ENCODE data around the gene DLGAP1. TPM values are rescaled to one million over a fixed set of nuclear protein-coding genes. Genes with fewer than 3 reads are reported as not detected.

Gene DLGAP1
- total and polyA plus RNA-seq, 2 of the 13 experiments (the other 11 are each of a cell fraction or from before 2014, with no cell fraction given), result 0.01 TPM; not detected in 1

DNA sequence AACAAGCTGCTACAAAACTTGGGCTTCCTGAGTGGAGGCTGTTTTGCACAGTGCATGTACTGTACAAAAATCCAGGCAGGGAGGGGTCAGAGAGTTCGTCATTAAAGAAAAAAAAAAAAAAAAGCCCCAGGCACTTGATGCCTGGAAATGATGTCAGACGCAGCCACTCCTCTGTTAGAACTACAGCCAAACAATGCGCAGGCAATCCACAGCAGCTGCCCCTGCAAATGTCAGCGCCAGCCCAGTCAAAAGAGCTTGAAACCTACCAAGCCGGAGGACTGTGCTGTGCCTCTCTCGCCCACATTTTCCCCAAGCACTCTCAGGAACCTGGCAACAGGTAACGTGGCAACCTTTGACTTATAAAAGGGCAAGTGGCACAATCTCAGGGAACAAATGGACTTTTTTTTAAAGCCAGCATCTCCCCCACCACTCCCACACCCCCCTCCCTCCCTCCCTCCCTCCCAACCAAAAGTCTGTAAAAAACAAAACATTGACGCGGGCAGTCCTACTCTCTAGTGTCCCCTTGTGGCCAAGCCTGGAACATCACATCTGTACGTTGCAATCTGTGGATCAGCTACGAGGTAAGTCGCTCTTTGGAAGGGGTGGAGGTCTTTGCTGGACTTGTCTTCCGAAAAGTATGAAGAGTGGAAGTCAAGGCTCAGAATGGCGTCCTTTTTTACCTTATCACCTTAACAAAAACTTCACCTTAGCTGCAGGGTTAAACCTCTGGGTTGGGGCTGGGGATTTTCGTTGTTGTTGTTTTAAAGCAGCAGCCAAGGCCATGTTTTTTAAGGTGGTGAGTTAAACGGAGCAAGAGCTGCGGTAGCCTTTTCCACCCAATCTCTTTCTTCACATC, 861.0 kb downstream of the DLGAP1 start (continued):
- TF ChIP-seq TSC22D2 (CRISPR knock-in tag; IDR thresholded peaks at IDR 0.05; ENCODE audit: borderline replicate concordance) (no peak), ARHGAP35 (CRISPR knock-in tag; IDR thresholded peaks at IDR 0.05; ENCODE audit: borderline replicate concordance) (no peak), KDM5A (IDR thresholded peaks at IDR 0.05; ENCODE audit: borderline replicate concordance, low read length) (0 out of 2 replicates have a peak, but pooled peaks have one; percentile 49), CCDC6 (CRISPR knock-in tag; IDR thresholded peaks at IDR 0.05) (peak; percentile 7; the same call in 1 of the 2 replicates), PLRG1 (conservative IDR thresholded peaks at IDR 0.05) (no peak), SOX5 (CRISPR knock-in tag; IDR thresholded peaks at IDR 0.05; ENCODE audit: borderline replicate concordance) (peak; percentile 50; the same call in 1 of the 2 replicates), GABPB1 (CRISPR knock-in tag; IDR thresholded peaks at IDR 0.05) (peak; percentile 45; the same call in 1 of the 2 replicates), ZSCAN9 (CRISPR knock-in tag; IDR thresholded peaks at IDR 0.05; ENCODE audit: borderline replicate concordance) (no peak), PAX8 (CRISPR knock-in tag; IDR thresholded peaks at IDR 0.05; ENCODE audit: borderline replicate concordance) (no peak), KLF13 (CRISPR knock-in tag; IDR thresholded peaks at IDR 0.05) (no peak), YEATS2 (CRISPR knock-in tag; IDR thresholded peaks at IDR 0.05; ENCODE audit: borderline replicate concordance) (0 out of 2 replicates have a peak, but pooled peaks have one; percentile 12), SNRNP70 (IDR thresholded peaks at IDR 0.05; ENCODE audit: low read depth, low read length) (no peak), ZNF33B (CRISPR knock-in tag; IDR thresholded peaks at IDR 0.05) (no peak), ZBTB7A (CRISPR knock-in tag; IDR thresholded peaks at IDR 0.05) (no peak), CHD4 (IDR thresholded peaks at IDR 0.05; ENCODE audit: borderline replicate concordance, low read length) (no peak), ZNF33A (CRISPR knock-in tag; IDR thresholded peaks at IDR 0.05; ENCODE audit: borderline replicate concordance) (no peak)
- TF ChIP-seq, protein P1, sequence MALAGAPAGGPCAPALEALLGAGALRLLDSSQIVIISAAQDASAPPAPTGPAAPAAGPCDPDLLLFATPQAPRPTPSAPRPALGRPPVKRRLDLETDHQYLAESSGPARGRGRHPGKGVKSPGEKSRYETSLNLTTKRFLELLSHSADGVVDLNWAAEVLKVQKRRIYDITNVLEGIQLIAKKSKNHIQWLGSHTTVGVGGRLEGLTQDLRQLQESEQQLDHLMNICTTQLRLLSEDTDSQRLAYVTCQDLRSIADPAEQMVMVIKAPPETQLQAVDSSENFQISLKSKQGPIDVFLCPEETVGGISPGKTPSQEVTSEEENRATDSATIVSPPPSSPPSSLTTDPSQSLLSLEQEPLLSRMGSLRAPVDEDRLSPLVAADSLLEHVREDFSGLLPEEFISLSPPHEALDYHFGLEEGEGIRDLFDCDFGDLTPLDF (CRISPR knock-in tag; IDR thresholded peaks at IDR 0.05), result no peak
- TF ChIP-seq, protein P2, sequence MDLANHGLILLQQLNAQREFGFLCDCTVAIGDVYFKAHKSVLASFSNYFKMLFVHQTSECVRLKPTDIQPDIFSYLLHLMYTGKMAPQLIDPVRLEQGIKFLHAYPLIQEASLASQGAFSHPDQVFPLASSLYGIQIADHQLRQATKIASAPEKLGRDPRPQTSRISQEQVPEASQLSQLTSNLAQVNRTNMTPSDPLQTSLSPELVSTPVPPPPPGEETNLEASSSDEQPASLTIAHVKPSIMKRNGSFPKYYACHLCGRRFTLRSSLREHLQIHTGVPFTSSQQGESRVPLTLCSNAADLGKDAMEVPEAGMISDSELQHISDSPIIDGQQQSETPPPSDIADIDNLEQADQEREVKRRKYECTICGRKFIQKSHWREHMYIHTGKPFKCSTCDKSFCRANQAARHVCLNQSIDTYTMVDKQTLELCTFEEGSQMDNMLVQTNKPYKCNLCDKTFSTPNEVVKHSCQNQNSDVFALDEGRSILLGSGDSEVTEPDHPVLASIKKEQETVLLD (CRISPR knock-in tag; IDR thresholded peaks at IDR 0.05; ENCODE audit: low read depth), result no peak
- TF ChIP-seq, protein P3, sequence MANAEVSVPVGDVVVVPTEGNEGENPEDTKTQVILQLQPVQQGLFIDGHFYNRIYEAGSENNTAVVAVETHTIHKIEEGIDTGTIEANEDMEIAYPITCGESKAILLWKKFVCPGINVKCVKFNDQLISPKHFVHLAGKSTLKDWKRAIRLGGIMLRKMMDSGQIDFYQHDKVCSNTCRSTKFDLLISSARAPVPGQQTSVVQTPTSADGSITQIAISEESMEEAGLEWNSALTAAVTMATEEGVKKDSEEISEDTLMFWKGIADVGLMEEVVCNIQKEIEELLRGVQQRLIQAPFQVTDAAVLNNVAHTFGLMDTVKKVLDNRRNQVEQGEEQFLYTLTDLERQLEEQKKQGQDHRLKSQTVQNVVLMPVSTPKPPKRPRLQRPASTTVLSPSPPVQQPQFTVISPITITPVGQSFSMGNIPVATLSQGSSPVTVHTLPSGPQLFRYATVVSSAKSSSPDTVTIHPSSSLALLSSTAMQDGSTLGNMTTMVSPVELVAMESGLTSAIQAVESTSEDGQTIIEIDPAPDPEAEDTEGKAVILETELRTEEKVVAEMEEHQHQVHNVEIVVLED (CRISPR knock-in tag; IDR thresholded peaks at IDR 0.05; ENCODE audit: borderline replicate concordance), result no peak; the same call in 1 of the 2 replicates
- TF ChIP-seq, protein P4, sequence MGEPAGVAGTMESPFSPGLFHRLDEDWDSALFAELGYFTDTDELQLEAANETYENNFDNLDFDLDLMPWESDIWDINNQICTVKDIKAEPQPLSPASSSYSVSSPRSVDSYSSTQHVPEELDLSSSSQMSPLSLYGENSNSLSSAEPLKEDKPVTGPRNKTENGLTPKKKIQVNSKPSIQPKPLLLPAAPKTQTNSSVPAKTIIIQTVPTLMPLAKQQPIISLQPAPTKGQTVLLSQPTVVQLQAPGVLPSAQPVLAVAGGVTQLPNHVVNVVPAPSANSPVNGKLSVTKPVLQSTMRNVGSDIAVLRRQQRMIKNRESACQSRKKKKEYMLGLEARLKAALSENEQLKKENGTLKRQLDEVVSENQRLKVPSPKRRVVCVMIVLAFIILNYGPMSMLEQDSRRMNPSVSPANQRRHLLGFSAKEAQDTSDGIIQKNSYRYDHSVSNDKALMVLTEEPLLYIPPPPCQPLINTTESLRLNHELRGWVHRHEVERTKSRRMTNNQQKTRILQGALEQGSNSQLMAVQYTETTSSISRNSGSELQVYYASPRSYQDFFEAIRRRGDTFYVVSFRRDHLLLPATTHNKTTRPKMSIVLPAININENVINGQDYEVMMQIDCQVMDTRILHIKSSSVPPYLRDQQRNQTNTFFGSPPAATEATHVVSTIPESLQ (CRISPR knock-in tag; conservative IDR thresholded peaks at IDR 0.05), result no peak; the same call in 1 of the 2 replicates
- TF ChIP-seq, protein P5, sequence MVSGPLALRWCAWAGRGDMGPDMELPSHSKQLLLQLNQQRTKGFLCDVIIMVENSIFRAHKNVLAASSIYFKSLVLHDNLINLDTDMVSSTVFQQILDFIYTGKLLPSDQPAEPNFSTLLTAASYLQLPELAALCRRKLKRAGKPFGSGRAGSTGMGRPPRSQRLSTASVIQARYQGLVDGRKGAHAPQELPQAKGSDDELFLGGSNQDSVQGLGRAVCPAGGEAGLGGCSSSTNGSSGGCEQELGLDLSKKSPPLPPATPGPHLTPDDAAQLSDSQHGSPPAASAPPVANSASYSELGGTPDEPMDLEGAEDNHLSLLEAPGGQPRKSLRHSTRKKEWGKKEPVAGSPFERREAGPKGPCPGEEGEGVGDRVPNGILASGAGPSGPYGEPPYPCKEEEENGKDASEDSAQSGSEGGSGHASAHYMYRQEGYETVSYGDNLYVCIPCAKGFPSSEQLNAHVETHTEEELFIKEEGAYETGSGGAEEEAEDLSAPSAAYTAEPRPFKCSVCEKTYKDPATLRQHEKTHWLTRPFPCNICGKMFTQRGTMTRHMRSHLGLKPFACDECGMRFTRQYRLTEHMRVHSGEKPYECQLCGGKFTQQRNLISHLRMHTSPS (CRISPR knock-in tag; IDR thresholded peaks at IDR 0.05; ENCODE audit: low read depth), result no peak

Data from HepG2 (cell line).